GM23248 (cell line): Measurements from ENCODE around the gene ABCA2.

Experiments used
- EZH2 ChIP-seq: fragments of 200-600 bp; sonication (generic); IDR thresholded peaks from 2 replicates; pipeline ENCODE4 v1.6.1; 2018; ENCODE audit warnings: antibody characterized with exemption, mild to moderate bottlenecking; ENCODE audit not compliant: insufficient read depth, poor library complexity, severe bottlenecking
- EZH2phosphoT487 ChIP-seq: fragments of 200-600 bp; sonication (generic); IDR thresholded peaks from 2 replicates; pipeline ENCODE4 v1.6.1; 2018; ENCODE audit warnings: antibody characterized with exemption, moderate library complexity, mild to moderate bottlenecking, low read depth; ENCODE audit not compliant: insufficient read depth

GRCh38 chr9:137057545-137057944 is 29.5 kb upstream of the ABCA2 start:
- TF ChIP-seq EZH2 = no peak
- no peak for TF ChIP-seq EZH2phosphoT487
